Transverse colon (tissue), 4 donors: ENCODE results near the gene PLA2G15. TPM values are rescaled to one million over a fixed set of nuclear protein-coding genes. Genes with fewer than 3 reads are reported as not detected.

Experiments used
- DNase-seq: peaks from one replicate; pipeline ENCODE4 v3.0.0-alpha.2; 2019
- H3K27ac ChIP-seq, 4 donors: fragments of 200-600 bp; sonication (generic); 2 replicates each; pipeline ENCODE4 v1.5.1; 2016 to 2018; ENCODE audit warnings: inconsistent platforms in 4 of 4
- H3K27me3 ChIP-seq: fragments of 200-600 bp; sonication (generic); 2 replicates; pipeline ENCODE4 v1.5.1; 2017; ENCODE audit warnings: inconsistent platforms
- H3K36me3 ChIP-seq, 4 donors: fragments of 200-600 bp; sonication (generic); 2 replicates each; pipeline ENCODE4 v1.5.1; 2017 to 2019; ENCODE audit warnings: inconsistent platforms in 4 of 4
- H3K4me1 ChIP-seq, 4 donors: fragments of 200-600 bp; sonication (generic); 2 replicates each; pipeline ENCODE4 v1.5.1; 2017 to 2020; ENCODE audit warnings: inconsistent platforms in 4 of 4
- H3K4me3 ChIP-seq, 4 donors: fragments of 200-600 bp; sonication (generic); 1 replicate in 1 of 4; 2 replicates in 3 of 4; pipeline versions ENCODE4 v1.5.1 to v1.6.1; 2017 to 2019; ENCODE audit warnings: inconsistent platforms in 4 of 4
- H3K9me3 ChIP-seq, 2 donors: fragments of 200-600 bp; sonication (generic); 2 replicates each; pipeline ENCODE4 v1.5.1; 2017 to 2019; ENCODE audit warnings: inconsistent platforms in 2 of 2
- CTCF ChIP-seq, 5 experiments: fragments of 200-600 bp in 3 of 5; fragments of 450-650 bp in 2 of 5; sonication (generic) in 3 of 5; IDR thresholded peaks; 1 replicate in 2 of 5; 2 replicates in 3 of 5; pipeline ENCODE4 v1.5.1; 2016 to 2017; ENCODE audit warnings: antibody characterized with exemption in 5 of 5, inconsistent platforms in 3 of 5, mild to moderate bottlenecking in 2 of 5, moderate library complexity in 1 of 5
- EP300 ChIP-seq: sonication (generic); formaldehyde crosslinking; IDR thresholded peaks from one replicate; pipeline ENCODE4 v1.6.1; 2017; ENCODE audit warnings: antibody characterized with exemption, low read depth
- POLR2A ChIP-seq: fragments of 450-650 bp; IDR thresholded peaks from one replicate; pipeline ENCODE4 v1.6.1; 2016; ENCODE audit warnings: antibody characterized with exemption, mild to moderate bottlenecking, moderate library complexity
- POLR2AphosphoS5 ChIP-seq, 3 donors: sonication (generic); formaldehyde crosslinking; IDR thresholded peaks; one replicate each; pipeline ENCODE4 v1.6.1; 2016; ENCODE audit warnings: antibody characterized with exemption in 3 of 3
- WGBS, 2 donors: methylation state at CpG; one replicate each; pipeline ENCODE4 v1.1.5; 2018; ENCODE audit warnings: low coverage in 1 of 2; 5-methylcytosine and 5-hydroxymethylcytosine counted together
- in situ Hi-C, 4 donors: fragments of 200-750 bp; cut with MboI; loops; one replicate each; pipeline versions ENCODE4 v1.15.0 to v1.15.1; 2017; ENCODE audit warnings: low sequenced_read_pairs in 3 of 4, low pct_ligation_motif_present in 1 of 4, low pct_unique_long_range_greater_than_20kb in 1 of 4
- intact Hi-C: fragments of 100-400 bp; cut with DNase I; formaldehyde crosslinking; loops from one replicate; pipeline ENCODE4 v1.15.1; 2023; ENCODE audit warnings: low total_unique reads
- total RNA-seq, 4 donors: library from RNA; depleted of rRNA; stranded (reverse); fragments of >200 nt; gene quantifications; one replicate each; pipeline ENCODE4 v1.1.0, GENCODE V29; 2016

The PLA2G15 gene
- total RNA-seq, 4 donors from 2014 or later = 9.6 to 18.2 (median 15.0) TPM

GRCh38 chr16:68299571-68300453 lies 54.6 kb downstream of the PLA2G15 start:
- no peak for DNase-seq
- WGBS, 2 donors = 61 to 68% methylated on average over 6 to 11 of the region's 11 CpGs
- intact Hi-C loops = no loop called here
- in situ Hi-C loops = no loop called here
- Histone ChIP-seq H3K4me3 (no peak overlapping the region), H3K9me3 (no peaks in the 10 kb centered on the region), H3K27ac (peak overlapping the region in 3 of 4 donors; percentile 19 to 52 (median 32)), H3K36me3 (peaks cover 0 to 60% (median 26%) of the 10 kb centered on the region in 4 donors), H3K4me1 (peaks cover 0 to 7% (median 3%) of the 10 kb centered on the region in 4 donors), H3K27me3 (no peaks in the 10 kb centered on the region)
- no peak for TF ChIP-seq POLR2A
- TF ChIP-seq CTCF (IDR thresholded peaks at IDR 0.05) = no peak
- no peak for TF ChIP-seq EP300
- TF ChIP-seq POLR2AphosphoS5 (IDR thresholded peaks at IDR 0.05) = no peak

- no peak for TF ChIP-seq CTCF (IDR thresholded peaks at IDR 0.05)
- peaks cover 0 to 52% (median 26%) of the 10 kb centered on the region in 4 donors for H3K36me3 ChIP-seq
- no peaks in the 10 kb centered on the region for H3K9me3 ChIP-seq
- DNase-seq = no peak
- H3K4me3 ChIP-seq = no peak overlapping the region
- WGBS, 2 donors = 77 to 86% methylated on average over 5 to 7 of the region's 7 CpGs
- H3K27me3 ChIP-seq = no peaks in the 10 kb centered on the region
- H3K4me1 ChIP-seq = peaks cover 0 to 7% (median 3%) of the 10 kb centered on the region in 4 donors
- H3K27ac ChIP-seq = no peak overlapping the region
- intact Hi-C loops = no loop called here
- in situ Hi-C loops = no loop called here
Observed at GRCh38 chr16:68300734-68301459, 55.7 kb downstream of the PLA2G15 start.

- 70 to 84% methylated on average over 2 to 3 of the region's 3 CpGs for WGBS, 2 donors
- no peaks in the 10 kb centered on the region for H3K27me3 ChIP-seq
- TF ChIP-seq CTCF (IDR thresholded peaks at IDR 0.05) (no peak), EP300 (no peak), POLR2A (no peak), POLR2AphosphoS5 (IDR thresholded peaks at IDR 0.05) (no peak)
- peaks cover 12 to 19% (median 15%) of the 10 kb centered on the region in 4 donors for H3K4me1 ChIP-seq
- no peak for DNase-seq
- no peak overlapping the region for H3K27ac ChIP-seq
- no peaks in the 10 kb centered on the region for H3K9me3 ChIP-seq
- in situ Hi-C loops (no loop called here), intact Hi-C loops (no loop called here)
- no peak overlapping the region for H3K4me3 ChIP-seq
- peaks cover 0 to 43% (median 17%) of the 10 kb centered on the region in 4 donors for H3K36me3 ChIP-seq
Observed at GRCh38 chr16:68306633-68307032, 61.5 kb downstream of the PLA2G15 start.

GRCh38 chr16:68309799-68310198 lies 64.6 kb downstream of the PLA2G15 start:
- 30 to 41% methylated on average over 5 to 6 of the region's 6 CpGs for WGBS, 2 donors
- intact Hi-C loops = no loop called here
- Histone ChIP-seq H3K9me3 (no peaks in the 10 kb centered on the region), H3K27ac (peak overlapping the region; percentile 87 to 91 (median 89)), H3K4me1 (peaks cover 16 to 28% (median 21%) of the 10 kb centered on the region in 4 donors), H3K36me3 (peaks cover 0 to 32% (median 7%) of the 10 kb centered on the region in 4 donors), H3K4me3 (peak overlapping the region; percentile 72 to 90 (median 80)), H3K27me3 (no peaks in the 10 kb centered on the region)
- DNase-seq = no peak
- in situ Hi-C loops = no loop called here
- TF ChIP-seq POLR2AphosphoS5 (IDR thresholded peaks at IDR 0.05) = no peak
- TF ChIP-seq EP300 = no peak
